Measurements from ENCODE around the gene MBP. TPM values are rescaled to one million over a fixed set of nuclear protein-coding genes. Genes with fewer than 3 reads are reported as not detected.

The MBP gene
- total RNA-seq, 4 donors from 2014 or later, result 18.1 to 58.8 (median 30.6) TPM

DNA sequence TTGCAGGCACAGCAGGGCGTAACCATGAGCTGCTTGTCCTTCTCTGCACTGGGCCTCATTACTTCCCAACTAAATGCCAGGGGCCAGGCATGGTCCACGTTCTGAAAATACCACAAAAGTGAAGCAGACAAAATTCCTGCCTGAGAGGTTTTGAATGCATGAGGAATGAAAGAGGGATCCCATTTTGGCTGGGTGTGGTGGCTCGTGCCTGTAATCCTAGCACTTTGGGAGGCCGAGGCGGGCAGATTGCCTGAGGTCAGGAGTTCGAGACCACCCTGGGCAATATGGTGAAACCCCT, 139.5 kb downstream of the MBP start:
- TF ChIP-seq, protein P1, sequence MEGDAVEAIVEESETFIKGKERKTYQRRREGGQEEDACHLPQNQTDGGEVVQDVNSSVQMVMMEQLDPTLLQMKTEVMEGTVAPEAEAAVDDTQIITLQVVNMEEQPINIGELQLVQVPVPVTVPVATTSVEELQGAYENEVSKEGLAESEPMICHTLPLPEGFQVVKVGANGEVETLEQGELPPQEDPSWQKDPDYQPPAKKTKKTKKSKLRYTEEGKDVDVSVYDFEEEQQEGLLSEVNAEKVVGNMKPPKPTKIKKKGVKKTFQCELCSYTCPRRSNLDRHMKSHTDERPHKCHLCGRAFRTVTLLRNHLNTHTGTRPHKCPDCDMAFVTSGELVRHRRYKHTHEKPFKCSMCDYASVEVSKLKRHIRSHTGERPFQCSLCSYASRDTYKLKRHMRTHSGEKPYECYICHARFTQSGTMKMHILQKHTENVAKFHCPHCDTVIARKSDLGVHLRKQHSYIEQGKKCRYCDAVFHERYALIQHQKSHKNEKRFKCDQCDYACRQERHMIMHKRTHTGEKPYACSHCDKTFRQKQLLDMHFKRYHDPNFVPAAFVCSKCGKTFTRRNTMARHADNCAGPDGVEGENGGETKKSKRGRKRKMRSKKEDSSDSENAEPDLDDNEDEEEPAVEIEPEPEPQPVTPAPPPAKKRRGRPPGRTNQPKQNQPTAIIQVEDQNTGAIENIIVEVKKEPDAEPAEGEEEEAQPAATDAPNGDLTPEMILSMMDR (IDR thresholded peaks at IDR 0.05; ENCODE audit: low read depth), result no peak

DNA sequence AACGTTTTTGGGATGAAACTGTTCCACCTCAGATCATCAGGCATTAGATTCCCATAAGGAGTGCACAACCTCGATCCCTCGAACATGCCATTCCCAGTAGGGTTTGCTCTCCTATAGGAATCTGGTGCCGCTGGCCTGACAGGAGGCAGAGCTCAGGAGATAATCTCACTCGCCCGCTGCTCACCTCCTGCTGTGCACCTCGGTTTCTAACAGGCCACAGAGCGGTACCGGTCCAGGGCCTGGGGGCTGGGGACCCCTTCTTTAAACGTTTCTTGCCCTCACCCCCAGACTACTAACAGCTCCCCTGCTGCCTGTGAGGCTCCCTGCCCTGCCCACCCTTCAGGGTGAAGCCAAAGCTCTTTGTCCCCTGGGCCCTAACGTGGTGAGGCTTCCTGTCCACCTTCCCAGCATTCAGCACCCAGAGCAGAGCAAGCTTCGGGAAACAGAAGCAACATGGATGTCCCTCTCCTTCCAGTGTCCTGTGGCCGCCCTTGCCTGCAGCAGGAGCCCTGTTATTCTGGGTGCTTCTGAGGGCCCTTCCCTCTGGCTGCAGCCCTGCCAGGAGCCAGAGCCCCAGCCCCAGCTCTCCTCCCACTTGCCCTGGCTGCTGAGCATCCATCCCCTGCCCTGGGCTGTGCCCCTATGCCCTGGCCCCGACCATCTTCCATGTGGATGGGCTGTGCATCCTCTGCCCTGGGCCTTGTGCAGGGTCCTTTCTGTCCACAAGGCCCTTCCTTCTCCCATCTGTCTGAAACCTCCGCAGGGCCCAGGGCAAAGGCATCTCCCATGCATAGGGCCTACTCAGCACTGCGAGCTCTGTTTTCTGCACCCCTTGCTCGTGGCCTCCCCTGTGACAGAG, 140.1 kb downstream of the MBP start:
- TF ChIP-seq, protein P1 (IDR thresholded peaks at IDR 0.05; ENCODE audit: low read depth), result no peak

DNA sequence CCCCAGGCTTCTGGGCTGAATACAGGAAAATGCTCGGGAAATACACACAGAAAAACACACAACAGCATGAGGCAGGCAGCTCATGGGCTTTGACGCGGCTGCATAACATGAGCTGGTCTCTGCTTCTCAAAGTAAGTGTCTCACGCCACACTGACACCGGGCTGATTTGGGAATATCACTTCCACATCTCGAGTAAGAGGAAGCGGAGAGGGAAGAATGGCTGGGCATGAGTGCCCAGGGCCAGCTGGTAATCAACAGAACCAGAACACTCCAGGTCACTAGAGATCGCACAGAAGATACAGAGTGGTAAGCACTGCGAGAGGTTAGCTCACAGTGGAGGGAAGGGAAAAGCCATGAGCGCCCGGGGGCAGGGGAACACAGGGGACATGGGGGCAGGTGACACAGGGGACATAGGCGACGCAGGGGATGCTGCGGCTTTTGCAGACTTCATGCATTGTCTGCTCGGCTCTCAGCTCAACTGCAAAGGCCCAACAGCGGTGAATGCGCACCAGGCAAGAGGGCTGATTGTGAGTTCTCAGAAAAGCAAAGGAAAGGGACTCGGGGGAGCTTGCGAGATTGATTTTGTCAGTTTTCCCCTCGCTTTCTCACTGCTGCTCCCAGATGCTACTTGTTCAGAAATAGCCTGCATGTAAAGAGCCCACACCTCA, 141.4 kb downstream of the MBP start:
- TF ChIP-seq, protein P1 (IDR thresholded peaks at IDR 0.05; ENCODE audit: low read depth), result no peak

DNA sequence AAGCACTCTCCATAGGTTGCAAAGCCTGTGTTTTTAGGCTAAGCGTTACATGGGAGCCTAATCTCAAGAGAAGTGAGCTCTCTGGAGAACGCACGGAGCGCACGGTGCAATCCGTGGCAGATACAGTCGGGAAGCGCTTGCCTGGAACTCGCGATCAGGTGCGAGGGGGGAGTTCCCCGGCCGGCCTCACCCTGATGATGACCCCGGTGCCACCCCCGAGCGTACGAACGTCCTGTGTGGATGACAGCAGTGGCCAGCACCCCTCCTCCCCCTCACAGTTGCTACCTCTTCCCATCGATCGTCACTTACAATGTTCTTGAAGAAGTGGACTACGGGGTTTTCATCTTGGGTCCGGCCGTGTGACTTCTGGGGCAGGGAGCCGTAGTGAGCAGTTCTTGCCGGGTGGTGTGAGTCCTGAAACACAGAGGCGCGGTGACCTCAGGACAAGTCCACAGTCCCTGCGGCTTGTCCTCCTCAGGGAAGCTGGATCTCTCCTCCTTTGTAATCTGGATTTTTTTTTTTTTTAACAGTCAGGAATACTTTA, 142.9 kb downstream of the MBP start:
- TF ChIP-seq, protein P1 (IDR thresholded peaks at IDR 0.05; ENCODE audit: low read depth), result no peak

DNA sequence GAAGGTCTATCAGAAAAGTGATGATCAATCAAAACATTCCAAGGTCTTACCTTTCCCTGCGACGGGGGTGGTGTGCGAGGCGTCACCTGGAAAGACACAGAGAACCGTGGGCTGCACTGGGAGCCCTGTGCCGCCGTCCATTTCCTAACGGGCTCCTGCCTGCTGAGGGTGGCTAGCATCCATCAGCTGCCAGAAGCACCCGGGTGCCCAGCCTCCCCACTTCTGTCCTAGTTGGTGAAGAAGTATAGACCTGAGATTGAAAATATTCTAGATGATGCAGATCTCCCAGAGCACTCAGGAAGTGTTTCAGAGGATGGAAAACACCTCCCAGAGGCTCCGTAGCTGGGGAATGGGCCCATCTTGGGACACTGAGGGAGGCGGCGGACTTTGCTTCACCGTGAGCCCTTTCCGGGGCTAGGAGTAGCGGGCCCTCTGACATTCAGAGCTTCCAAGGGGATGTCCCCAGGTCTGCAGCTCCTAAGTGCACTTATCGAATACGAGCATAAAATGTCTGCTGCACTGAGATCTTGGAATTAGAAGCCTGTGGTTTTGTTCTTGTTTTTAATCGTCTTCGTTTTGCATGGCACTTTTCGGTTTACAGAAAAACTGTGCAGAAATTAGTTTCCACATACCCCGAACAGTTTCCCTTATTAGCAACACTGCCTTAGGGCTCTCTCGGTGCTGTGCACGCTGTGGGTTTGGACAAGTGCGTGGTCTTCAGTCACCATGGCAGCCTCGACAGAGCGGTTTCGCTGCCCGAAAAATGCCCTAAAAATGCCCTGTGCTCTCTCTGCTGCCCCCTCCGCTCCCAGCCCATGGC, 143.5 kb downstream of the MBP start:
- TF ChIP-seq, protein P1 (IDR thresholded peaks at IDR 0.05; ENCODE audit: low read depth), result no peak

DNA sequence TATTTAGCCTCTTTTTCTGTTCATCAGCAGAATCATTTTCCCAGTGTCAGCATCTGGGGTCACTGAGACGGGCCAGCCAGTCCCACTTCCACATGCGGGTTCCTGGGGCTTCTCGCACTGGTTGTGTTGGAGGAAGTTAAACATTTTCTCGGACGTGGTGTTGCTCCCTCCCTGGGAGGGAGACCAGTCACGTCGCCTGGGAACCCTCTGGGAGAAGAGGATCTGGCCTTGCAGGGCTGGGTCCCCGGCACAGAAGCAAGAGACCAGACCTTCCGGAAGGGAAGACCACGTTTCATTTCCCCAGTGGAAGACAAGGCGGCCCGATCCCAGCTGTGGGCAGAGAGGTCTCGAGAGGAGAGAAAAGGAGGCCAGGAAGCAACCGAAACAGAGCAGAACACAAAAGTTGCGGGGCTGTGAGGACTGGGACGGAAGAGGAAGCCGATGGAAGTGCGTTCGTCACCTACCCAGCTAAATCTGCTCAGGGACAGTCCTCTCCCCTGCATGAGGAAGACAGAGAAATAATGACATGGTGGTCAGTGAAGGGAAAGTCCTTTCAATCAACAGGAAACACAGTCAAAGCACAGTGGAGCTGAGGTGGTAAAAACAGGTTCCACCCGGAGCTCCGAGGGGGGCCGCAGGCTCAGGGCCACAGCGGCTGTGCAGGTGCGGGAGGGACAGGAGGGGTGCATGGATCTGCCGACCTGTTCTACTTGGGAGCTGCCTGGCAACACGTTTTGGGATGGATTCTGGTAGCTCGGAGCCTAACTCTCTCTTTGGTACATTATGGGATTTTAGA, 144.4 kb downstream of the MBP start:
- TF ChIP-seq, protein P1 (IDR thresholded peaks at IDR 0.05; ENCODE audit: low read depth), result no peak
